Ovary (tissue), 3 donors: ENCODE data around the gene SEMA4D.

Experiments used
- CTCF ChIP-seq, 3 donors: fragments of 450-650 bp in 2 of 3; fragments of 200-600 bp in 1 of 3; IDR thresholded peaks; one replicate each; pipeline versions ENCODE4 v1.5.1 to v1.8.0; 2016 to 2022; ENCODE audit warnings: antibody characterized with exemption in 3 of 3, mild to moderate bottlenecking in 1 of 3
- EP300 ChIP-seq: sonication (generic); formaldehyde crosslinking; IDR thresholded peaks from one replicate; pipeline ENCODE4 v1.6.1; 2017; ENCODE audit warnings: antibody characterized with exemption
- POLR2A ChIP-seq: fragments of 450-650 bp; IDR thresholded peaks from one replicate; pipeline ENCODE4 v1.6.1; 2017; ENCODE audit warnings: antibody characterized with exemption, mild to moderate bottlenecking, moderate library complexity
- donor health status: DM: no; HTN: no; CAD: no.

- TF ChIP-seq CTCF (IDR thresholded peaks at IDR 0.05) (no peak), POLR2A (no peak), EP300 (no peak)
These were observed 44.6 kb upstream of the SEMA4D start for GRCh38 chr9:89542401-89543021.
